AG04450 (cell line): ENCODE results near the gene COL5A1. TPM values are rescaled to one million over a fixed set of nuclear protein-coding genes. Genes with fewer than 3 reads are reported as not detected.

ENCODE experiments used
- CTCF ChIA-PET: fragments of 300-600, 350-600 bp; formaldehyde crosslinking; extraction: SDS; loops from one replicate; lab custom pipeline; 2022; ENCODE audit warnings: antibody characterized with exemption, inconsistent platforms; lab: Charles Lee
- POLR2A ChIA-PET: fragments of 350-600 bp; formaldehyde crosslinking; extraction: SDS; loops from one replicate; lab custom pipeline; 2021; ENCODE audit warnings: antibody characterized with exemption, inconsistent platforms; lab: Yijun Ruan, JAX
- DNase-seq: peaks from one replicate; pipeline ENCODE4 v3.0.0-alpha.2; 2011; ENCODE audit warnings: low read depth, low spot score
- H3K27ac ChIP-seq: one replicate; pipeline ENCODE4 v1.5.1; 2012; ENCODE audit warnings: low read depth, low read length, control low read depth
- H3K27me3 ChIP-seq: one replicate; pipeline ENCODE4 v1.6.0; 2012; ENCODE audit warnings: low read length; ENCODE audit not compliant: control insufficient read depth, insufficient read depth
- H3K4me3 ChIP-seq: 2 replicates; pipeline ENCODE4 v1.5.1; 2011; ENCODE audit warnings: mild to moderate bottlenecking, low read depth, low read length, control low read depth
- H3K9me3 ChIP-seq: 2 replicates; pipeline ENCODE4 v1.5.1; 2012; ENCODE audit warnings: low read length; ENCODE audit not compliant: control insufficient read depth, insufficient read depth
- polyA plus RNA-seq: library from polyadenylated mRNA; depleted of rRNA; stranded (reverse); fragments of >200 nt; gene quantifications from 2 replicates; pipeline ENCODE4 v1.2.3, GENCODE V29; 2011
- TF ChIP-seq, protein P1 (sequence below): IDR thresholded peaks from 2 replicates; pipeline ENCODE4 v1.5.1; 2011; ENCODE audit warnings: low read depth, low read length, control low read depth, inconsistent platforms

The COL5A1 gene
- polyA plus RNA-seq, 1 experiment, result 73.3 TPM

DNA sequence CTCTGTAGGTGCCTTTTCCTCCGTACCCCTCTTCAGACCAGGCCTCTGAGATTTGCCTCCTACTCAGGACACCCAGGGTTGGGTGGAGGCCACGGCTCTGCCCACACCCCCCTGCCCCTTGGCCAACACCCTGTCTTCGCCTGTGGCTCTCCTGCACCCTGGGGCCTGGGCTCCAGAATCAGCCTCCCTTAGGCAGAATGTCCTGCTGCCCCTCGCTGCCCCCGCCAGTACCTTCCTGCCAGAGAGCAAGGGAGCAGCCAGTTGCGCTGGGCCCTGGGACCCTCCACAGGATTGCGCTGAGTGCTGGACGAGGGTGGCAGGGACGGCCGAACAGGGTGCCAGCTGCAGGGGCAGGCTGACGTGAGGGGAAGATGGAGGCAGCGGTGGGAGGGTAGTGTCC is 53.5 kb downstream of the COL5A1 start:
- TF ChIP-seq, protein P1, sequence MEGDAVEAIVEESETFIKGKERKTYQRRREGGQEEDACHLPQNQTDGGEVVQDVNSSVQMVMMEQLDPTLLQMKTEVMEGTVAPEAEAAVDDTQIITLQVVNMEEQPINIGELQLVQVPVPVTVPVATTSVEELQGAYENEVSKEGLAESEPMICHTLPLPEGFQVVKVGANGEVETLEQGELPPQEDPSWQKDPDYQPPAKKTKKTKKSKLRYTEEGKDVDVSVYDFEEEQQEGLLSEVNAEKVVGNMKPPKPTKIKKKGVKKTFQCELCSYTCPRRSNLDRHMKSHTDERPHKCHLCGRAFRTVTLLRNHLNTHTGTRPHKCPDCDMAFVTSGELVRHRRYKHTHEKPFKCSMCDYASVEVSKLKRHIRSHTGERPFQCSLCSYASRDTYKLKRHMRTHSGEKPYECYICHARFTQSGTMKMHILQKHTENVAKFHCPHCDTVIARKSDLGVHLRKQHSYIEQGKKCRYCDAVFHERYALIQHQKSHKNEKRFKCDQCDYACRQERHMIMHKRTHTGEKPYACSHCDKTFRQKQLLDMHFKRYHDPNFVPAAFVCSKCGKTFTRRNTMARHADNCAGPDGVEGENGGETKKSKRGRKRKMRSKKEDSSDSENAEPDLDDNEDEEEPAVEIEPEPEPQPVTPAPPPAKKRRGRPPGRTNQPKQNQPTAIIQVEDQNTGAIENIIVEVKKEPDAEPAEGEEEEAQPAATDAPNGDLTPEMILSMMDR, result no peak
- no peaks in the 10 kb centered on the region for H3K9me3 ChIP-seq
- ChIA-PET CTCF (no interaction called here), POLR2A (no interaction called here)
- no peak overlapping the region for H3K4me3 ChIP-seq
- no peak for DNase-seq
- no peak overlapping the region for H3K27ac ChIP-seq
- no peaks in the 10 kb centered on the region for H3K27me3 ChIP-seq

DNA sequence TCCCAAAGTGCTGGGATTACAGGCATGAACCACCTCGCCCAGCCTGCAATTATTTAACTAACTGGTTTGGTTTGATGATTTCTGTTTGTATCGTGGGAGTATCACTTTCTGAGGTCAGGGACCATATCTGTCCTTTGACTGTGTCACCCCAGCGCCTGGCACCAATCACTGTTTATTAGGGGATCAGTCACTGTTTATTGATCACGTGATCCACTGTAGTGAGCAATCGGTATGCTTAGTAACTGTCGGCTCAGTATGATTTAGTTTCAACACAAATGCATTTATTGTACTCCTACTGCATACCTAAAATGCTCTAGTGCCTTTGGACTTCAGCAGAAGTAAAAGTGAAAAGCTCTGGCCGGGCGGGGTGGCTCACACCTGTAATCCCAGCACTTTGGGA is 54.8 kb downstream of the COL5A1 start:
- TF ChIP-seq, protein P1, result no peak
- Histone ChIP-seq H3K27me3 (no peaks in the 10 kb centered on the region), H3K27ac (no peak overlapping the region), H3K4me3 (no peak overlapping the region), H3K9me3 (no peaks in the 10 kb centered on the region; the same call in 1 of the 2 replicates)
- POLR2A ChIA-PET, result no interaction called here
- DNase-seq, result no peak
- CTCF ChIA-PET, result interaction anchor here (2.1 kb wide), 1 partner anchor 247 kb away, joined by 16 read pairs; no protein-coding TSS in a partner anchor

DNA sequence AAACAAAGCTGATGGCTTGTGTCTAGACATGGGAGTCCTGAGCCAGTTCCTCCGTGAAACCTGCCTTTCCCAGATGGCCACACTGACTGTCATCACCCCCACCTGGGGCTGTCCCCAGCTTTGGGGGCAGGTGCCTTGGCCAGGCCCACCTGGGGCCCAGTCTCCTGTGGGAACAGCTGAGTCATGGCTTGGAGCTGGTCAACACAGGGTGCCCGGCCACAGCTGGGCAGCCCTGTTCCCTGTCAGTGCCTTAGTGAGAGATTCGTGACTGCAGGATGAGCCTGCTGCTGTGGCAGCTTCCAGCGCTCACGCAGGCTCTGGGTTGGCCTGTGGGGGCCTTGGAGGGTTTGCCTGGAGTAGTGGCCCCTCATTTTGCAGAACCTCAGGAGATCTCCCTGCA is 56.5 kb downstream of the COL5A1 start:
- H3K9me3 ChIP-seq, result no peaks in the 10 kb centered on the region; the same call in 1 of the 2 replicates
- CTCF ChIA-PET, result interaction anchor here (0.9 to 2.1 kb wide), 5 partner anchors 9 to 249 kb away, joined by 3 to 16 read pairs (median 6); no protein-coding TSS in a partner anchor
- H3K4me3 ChIP-seq, result no peak overlapping the region
- no peaks in the 10 kb centered on the region for H3K27me3 ChIP-seq
- TF ChIP-seq, protein P1, result no peak
- peak overlapping the region; percentile 11 for H3K27ac ChIP-seq
- DNase-seq, result no peak
- POLR2A ChIA-PET, result no interaction called here

DNA sequence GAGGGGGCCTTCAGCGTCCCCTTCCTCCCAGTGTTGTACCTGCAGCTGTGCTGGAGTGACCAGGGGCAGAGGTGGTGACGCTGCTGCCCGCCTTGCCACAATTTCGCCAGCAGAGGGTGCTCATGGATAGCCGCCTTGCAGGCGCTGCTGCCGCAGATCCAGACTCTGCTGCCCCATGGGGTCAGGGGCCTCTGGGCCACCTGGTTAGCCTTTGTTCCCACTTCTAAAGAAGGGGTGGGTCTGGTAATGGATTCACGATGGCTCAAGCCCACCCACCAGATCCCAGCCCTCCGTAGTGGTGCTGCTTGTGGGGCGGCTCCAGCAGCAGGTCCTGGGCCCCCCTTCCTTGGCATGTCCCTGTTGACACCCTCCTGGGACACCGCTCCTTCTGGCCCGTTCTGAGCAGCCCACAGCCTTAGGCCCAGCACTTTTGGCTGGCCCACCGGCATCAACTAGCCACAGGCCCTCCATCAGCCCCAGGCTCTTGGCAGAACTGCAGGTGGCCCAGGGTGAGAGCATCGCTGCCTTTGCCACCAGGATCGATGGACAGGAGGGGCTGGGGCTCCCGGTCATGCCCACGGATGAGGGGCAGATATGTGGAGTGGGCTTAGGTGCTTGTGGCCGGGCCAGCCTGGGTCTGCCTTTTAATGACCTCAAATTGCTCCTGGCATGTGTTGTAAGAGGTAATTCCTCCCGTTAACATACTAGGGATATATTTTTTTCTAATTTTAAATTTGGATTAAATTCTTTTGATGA is 57.2 kb downstream of the COL5A1 start:
- POLR2A ChIA-PET, result no interaction called here
- no peak for DNase-seq
- CTCF ChIA-PET, result interaction anchor here (0.9 to 2.1 kb wide), 6 partner anchors 8 to 250 kb away, joined by 3 to 16 read pairs (median 6); no protein-coding TSS in a partner anchor

DNA sequence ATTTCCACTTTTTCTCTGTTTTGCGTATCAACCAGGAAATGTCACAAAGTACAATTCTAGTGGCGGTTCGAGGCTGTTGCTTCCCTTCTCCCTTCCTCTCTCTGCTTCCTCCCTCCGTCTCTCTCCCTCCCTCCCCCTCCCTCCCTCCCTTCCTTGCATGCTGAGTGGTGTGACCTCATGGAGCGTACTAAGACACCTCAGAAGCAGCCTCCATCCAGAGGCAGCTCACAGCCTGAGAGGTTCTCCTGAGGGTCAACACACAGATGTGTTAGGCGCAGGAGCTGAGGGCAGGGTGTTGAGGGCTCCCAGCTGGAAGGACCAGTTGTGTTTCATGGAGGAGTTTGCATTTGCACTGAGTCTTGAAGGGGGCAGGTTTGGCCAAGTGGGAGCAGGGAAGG is 57.7 kb downstream of the COL5A1 start:
- H3K9me3 ChIP-seq, result no peaks in the 10 kb centered on the region; the same call in 1 of the 2 replicates
- DNase-seq, result no peak
- no peak overlapping the region for H3K27ac ChIP-seq
- ChIA-PET POLR2A (no interaction called here), CTCF (interaction anchor here (1.1 kb wide), 1 partner anchor 9 kb away, joined by 5 read pairs; no protein-coding TSS in a partner anchor)
- no peak overlapping the region for H3K4me3 ChIP-seq
- TF ChIP-seq, protein P1, result no peak
- H3K27me3 ChIP-seq, result no peaks in the 10 kb centered on the region

More for the DNA sequence above, 57.2 kb downstream of the COL5A1 start:
- Histone ChIP-seq H3K27me3 (no peaks in the 10 kb centered on the region), H3K4me3 (no peak overlapping the region), H3K27ac (no peak overlapping the region), H3K9me3 (no peaks in the 10 kb centered on the region; the same call in 1 of the 2 replicates)
- TF ChIP-seq, protein P1, result peak; percentile 86
